ENCODE results near the gene TRAF2. TPM values are rescaled to one million over a fixed set of nuclear protein-coding genes. Genes with fewer than 3 reads are reported as not detected.
A peak's percentile ranks its signal among the peaks of the same experiment; 100 is the strongest.

TRAF2 gene
- total and polyA plus RNA-seq, 9 of the 15 experiments (the other 6 are each of a cell fraction or from before 2014, with no cell fraction given), result 0.24 to 45.2 (median 18.0) TPM

GRCh38 chr9:136949239-136949816 lies 63.0 kb downstream of the TRAF2 start:
- intact Hi-C loops (cut with micrococcal nuclease), result loop anchor here (5.0 kb wide), 2 partner anchors 43 to 162 kb away; partner anchors contain the start of gene PAXX
- ChIA-PET POLR2A (interaction anchor here (0.6 to 1.0 kb wide), 2 partner anchors 13 to 26 kb away, joined by 3 read pairs; no protein-coding TSS in a partner anchor), CTCF (ENCODE audit: low intra/inter-chr PET ratio) (interaction anchor here (2.0 to 3.4 kb wide), 2 partner anchors 79 to 85 kb away, joined by 17 to 47 read pairs; partner anchors contain the start of gene ABCA2)
- no peaks in the 10 kb centered on the region for H3K9me3 ChIP-seq (replicated peaks; ENCODE audit: control insufficient read depth, insufficient read depth, low read depth, low read length)
- H3K9ac ChIP-seq (ENCODE audit: insufficient read depth in 1 of 2, low read depth in 2 of 2, low read length in 2 of 2), result peak overlapping the region; percentile 68 to 92; a peak in 3 of 4 replicates
- no peaks in the 10 kb centered on the region for H3K27me3 ChIP-seq (ENCODE audit: control insufficient read depth in 2 of 2, insufficient read depth in 2 of 2, low read length in 2 of 2)
- 0 out of 3 replicates have a peak overlapping the region, but pooled peaks have one; percentile 32 for H3K27ac ChIP-seq (ENCODE audit: extremely low read depth, low read depth, low read length)
- no peaks in the 10 kb centered on the region for H4K20me1 ChIP-seq (replicated peaks; ENCODE audit: control insufficient read depth, insufficient read depth, low read length)
- peaks cover 16 to 81% of the 10 kb centered on the region in 2 experiments for H3K4me1 ChIP-seq (replicated peaks in 1 of 2; ENCODE audit: control insufficient read depth in 2 of 2, insufficient read depth in 2 of 2, low read length in 2 of 2)
- FAIRE-seq, result no peak
- no peaks in the 10 kb centered on the region for H3K36me3 ChIP-seq (ENCODE audit: control insufficient read depth, insufficient read depth, low read length)
- peak overlapping the region; percentile 74 for H3K4me2 ChIP-seq (ENCODE audit: insufficient read depth, low read length)
- 29% methylated on average over 11 of the region's 22 CpGs for WGBS (ENCODE audit: insufficient coverage, low coverage, missing lambda C conversion rate)
- no TSS peak for BruUV-seq (replicated peaks)
- H3K79me2 ChIP-seq (ENCODE audit: control insufficient read depth, insufficient read depth, low read length), result peaks cover 2% of the 10 kb centered on the region; the same call in 1 of the 3 replicates
- in situ Hi-C loops (cut with MboI), result loop anchor here (5.0 kb wide), 1 partner anchor 88 kb away; no protein-coding TSS in a partner anchor
- DNase-seq (ENCODE audit: extremely low read depth in 1 of 4, low spot score in 3 of 4), result no peak
- H2AFZ ChIP-seq (ENCODE audit: low read depth, low read length), result peak overlapping the region; percentile 78
- peak overlapping the region; percentile 51 for H3K4me3 ChIP-seq
- peak; percentile 2 for ATAC-seq
- H3K9me1 ChIP-seq (ENCODE audit: control insufficient read depth, insufficient read depth, low read length), result peaks cover 2% of the 10 kb centered on the region
- TF ChIP-seq KDM1A (IDR thresholded peaks at IDR 0.05), result no peak
- TF ChIP-seq MTF1 (CRISPR knock-in tag; IDR thresholded peaks at IDR 0.05; ENCODE audit: borderline replicate concordance), result no peak
- no peak for TF ChIP-seq CHCHD3 (CRISPR knock-in tag; IDR thresholded peaks at IDR 0.05)
- TF ChIP-seq ZNF395 (CRISPR knock-in tag; IDR thresholded peaks at IDR 0.05), result 0 out of 2 replicates have a peak, but pooled peaks have one; percentile 38
- no peak for TF ChIP-seq GTF2E2 (tag; IDR thresholded peaks at IDR 0.05)
- TF ChIP-seq HDAC3 (IDR thresholded peaks at IDR 0.05; ENCODE audit: borderline replicate concordance, partially characterized antibody), result no peak
- no peak for TF ChIP-seq POU5F1 (IDR thresholded peaks at IDR 0.05; ENCODE audit: borderline replicate concordance, low read depth, low read length, partially characterized antibody)
- TF ChIP-seq ZNF263 (CRISPR knock-in tag; IDR thresholded peaks at IDR 0.05; ENCODE audit: borderline replicate concordance), result peak; percentile 56; the same call in 1 of the 2 replicates
- no peak for TF ChIP-seq CREB1 (IDR thresholded peaks at IDR 0.05)
- TF ChIP-seq CREB1 (CRISPR knock-in tag; IDR thresholded peaks at IDR 0.05), result no peak
- TF ChIP-seq TFE3 (CRISPR knock-in tag; IDR thresholded peaks at IDR 0.05), result no peak
- no peak for TF ChIP-seq JUNB (CRISPR knock-in tag; conservative IDR thresholded peaks at IDR 0.05)
- TF ChIP-seq HIVEP1 (CRISPR knock-in tag; IDR thresholded peaks at IDR 0.05), result no peak
- TF ChIP-seq ZNF592 (IDR thresholded peaks at IDR 0.05), result no peak
- TF ChIP-seq GATA2 (CRISPR knock-in tag; IDR thresholded peaks at IDR 0.05), result no peak
